DOHH2 (cell line): ENCODE results near the gene ABCG8.

Source experiments
- H3F3A ChIP-seq: fragments of 200-600 bp; sonication (generic), shearing (Covaris generic); 2 replicates; pipeline ENCODE4 v1.6.0; 2016; ENCODE audit warnings: antibody characterized with exemption, mild to moderate bottlenecking; ENCODE audit not compliant: control insufficient read depth, insufficient read depth
- H3K27ac ChIP-seq: fragments of 200-600 bp; sonication (generic); 2 replicates; pipeline ENCODE4 v1.5.1; 2014; ENCODE audit warnings: low read depth, mild to moderate bottlenecking, low read length, moderate library complexity
- H3K27me3 ChIP-seq: fragments of 200-600 bp; sonication (generic); 2 replicates; pipeline ENCODE4 v1.6.1; 2014; ENCODE audit warnings: mild to moderate bottlenecking, low read length, mixed read lengths; ENCODE audit not compliant: control insufficient read depth
- H3K36me3 ChIP-seq: fragments of 200-600 bp; sonication (generic); 2 replicates; pipeline ENCODE4 v1.6.1; 2014; ENCODE audit warnings: mild to moderate bottlenecking, low read length, moderate library complexity, mixed read lengths; ENCODE audit not compliant: control insufficient read depth
- H3K4me1 ChIP-seq: fragments of 200-600 bp; sonication (generic); 2 replicates; pipeline ENCODE4 v1.6.1; 2014; ENCODE audit warnings: mild to moderate bottlenecking, low read length, mixed read lengths; ENCODE audit not compliant: control insufficient read depth
- H3K4me2 ChIP-seq: fragments of 200-600 bp; sonication (generic); 2 replicates; pipeline ENCODE4 v1.6.0; 2014; ENCODE audit warnings: mild to moderate bottlenecking, low read length, moderate library complexity
- H3K4me3 ChIP-seq: fragments of 200-600 bp; sonication (generic); 2 replicates; pipeline ENCODE4 v1.5.1; 2014; ENCODE audit warnings: mild to moderate bottlenecking, low read length, mixed read lengths
- H3K79me2 ChIP-seq: fragments of 200-600 bp; sonication (generic); 2 replicates; pipeline ENCODE4 v1.6.1; 2014; ENCODE audit warnings: mild to moderate bottlenecking, low read length, mixed read lengths; ENCODE audit not compliant: control insufficient read depth
- H3K9me2 ChIP-seq: fragments of 200-600 bp; sonication (generic); replicated peaks from 2 replicates; pipeline ENCODE4 v1.6.1; 2014; ENCODE audit warnings: mild to moderate bottlenecking, low read length, mixed read lengths; ENCODE audit not compliant: control insufficient read depth
- H3K9me3 ChIP-seq: fragments of 200-600 bp; sonication (generic); 2 replicates; pipeline ENCODE4 v1.6.1; 2014; ENCODE audit warnings: antibody characterized with exemption, low read length, mixed read lengths; ENCODE audit not compliant: control insufficient read depth, insufficient read depth
- H4K20me1 ChIP-seq: fragments of 200-600 bp; sonication (generic); 2 replicates; pipeline ENCODE4 v1.6.0; 2014; ENCODE audit warnings: low read depth, mild to moderate bottlenecking, antibody characterized with exemption, low read length, moderate library complexity; ENCODE audit not compliant: control insufficient read depth, insufficient read depth
- EZH2phosphoT487 ChIP-seq: fragments of 200-600 bp; sonication (generic); IDR thresholded peaks from 2 replicates; pipeline ENCODE4 v1.6.1; 2017; ENCODE audit warnings: borderline replicate concordance, mild to moderate bottlenecking, antibody characterized with exemption, low read length, moderate library complexity, mixed read lengths
- TF ChIP-seq, protein P1 (sequence below): fragments of 200-600 bp; sonication (generic); IDR thresholded peaks from one replicate; pipeline ENCODE4 v1.5.1; 2014; ENCODE audit warnings: antibody characterized with exemption, mild to moderate bottlenecking, low read depth, low read length; ENCODE audit not compliant: poor library complexity, severe bottlenecking

ABCG8 gene

DNA sequence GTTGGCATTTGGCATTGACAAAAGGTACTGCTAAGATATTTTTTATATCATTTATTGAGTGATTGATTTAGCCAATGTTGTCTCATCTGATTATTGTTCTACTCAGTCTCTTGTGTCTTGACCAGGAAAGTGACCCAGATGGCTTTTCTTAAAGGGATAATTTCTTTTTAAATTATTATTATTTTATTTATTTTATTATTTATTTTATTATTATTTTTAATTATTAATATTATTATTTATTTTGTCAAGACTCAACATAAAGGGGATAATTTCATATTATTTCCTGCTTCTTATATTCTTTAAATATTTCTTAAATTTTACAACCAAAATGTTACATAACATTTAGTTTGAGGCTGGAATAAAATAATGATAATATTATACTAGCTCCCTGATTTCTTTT is 37.9 kb upstream of the ABCG8 start:
- H3K79me2 ChIP-seq = no peaks in the 10 kb centered on the region
- H3K27me3 ChIP-seq = no peaks in the 10 kb centered on the region
- H3K4me2 ChIP-seq = no peak overlapping the region
- no peaks in the 10 kb centered on the region for H3K9me2 ChIP-seq
- H3K4me3 ChIP-seq = no peak overlapping the region
- H3K4me1 ChIP-seq = no peaks in the 10 kb centered on the region
- H3K9me3 ChIP-seq = no peaks in the 10 kb centered on the region
- H3F3A ChIP-seq = no peaks in the 10 kb centered on the region
- H3K27ac ChIP-seq = no peak overlapping the region
- TF ChIP-seq, protein P1, sequence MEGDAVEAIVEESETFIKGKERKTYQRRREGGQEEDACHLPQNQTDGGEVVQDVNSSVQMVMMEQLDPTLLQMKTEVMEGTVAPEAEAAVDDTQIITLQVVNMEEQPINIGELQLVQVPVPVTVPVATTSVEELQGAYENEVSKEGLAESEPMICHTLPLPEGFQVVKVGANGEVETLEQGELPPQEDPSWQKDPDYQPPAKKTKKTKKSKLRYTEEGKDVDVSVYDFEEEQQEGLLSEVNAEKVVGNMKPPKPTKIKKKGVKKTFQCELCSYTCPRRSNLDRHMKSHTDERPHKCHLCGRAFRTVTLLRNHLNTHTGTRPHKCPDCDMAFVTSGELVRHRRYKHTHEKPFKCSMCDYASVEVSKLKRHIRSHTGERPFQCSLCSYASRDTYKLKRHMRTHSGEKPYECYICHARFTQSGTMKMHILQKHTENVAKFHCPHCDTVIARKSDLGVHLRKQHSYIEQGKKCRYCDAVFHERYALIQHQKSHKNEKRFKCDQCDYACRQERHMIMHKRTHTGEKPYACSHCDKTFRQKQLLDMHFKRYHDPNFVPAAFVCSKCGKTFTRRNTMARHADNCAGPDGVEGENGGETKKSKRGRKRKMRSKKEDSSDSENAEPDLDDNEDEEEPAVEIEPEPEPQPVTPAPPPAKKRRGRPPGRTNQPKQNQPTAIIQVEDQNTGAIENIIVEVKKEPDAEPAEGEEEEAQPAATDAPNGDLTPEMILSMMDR = no peak
- TF ChIP-seq EZH2phosphoT487 = no peak
- no peaks in the 10 kb centered on the region for H4K20me1 ChIP-seq
- no peaks in the 10 kb centered on the region for H3K36me3 ChIP-seq

DNA sequence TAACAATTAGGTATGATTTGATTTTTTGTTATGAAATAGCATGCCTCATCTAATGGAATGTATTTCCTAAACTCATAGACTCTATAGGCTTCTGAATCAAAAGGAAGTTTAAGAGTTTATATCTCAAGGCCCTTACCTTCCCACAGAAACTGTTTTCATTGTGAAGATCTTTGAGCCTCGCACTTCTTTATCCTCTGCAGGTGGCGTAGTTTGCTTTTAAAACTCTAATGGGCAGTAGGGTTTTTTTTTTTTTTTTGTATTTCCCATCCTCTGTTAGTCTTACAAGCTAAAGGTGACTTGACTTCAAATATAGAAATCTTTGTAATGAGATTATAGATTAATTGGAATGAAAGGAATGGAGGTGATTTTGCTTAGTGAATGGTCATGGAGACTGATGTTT is 36.6 kb upstream of the ABCG8 start:
- H3K9me2 ChIP-seq = no peaks in the 10 kb centered on the region
- no peaks in the 10 kb centered on the region for H3K79me2 ChIP-seq
- H3K27me3 ChIP-seq = no peaks in the 10 kb centered on the region
- no peak overlapping the region for H3K4me3 ChIP-seq
- H3K4me1 ChIP-seq = no peaks in the 10 kb centered on the region
- no peak overlapping the region for H3K27ac ChIP-seq
- no peaks in the 10 kb centered on the region for H3F3A ChIP-seq
- no peaks in the 10 kb centered on the region for H4K20me1 ChIP-seq
- TF ChIP-seq, protein P1 = no peak
- TF ChIP-seq EZH2phosphoT487 = no peak
- H3K9me3 ChIP-seq = no peaks in the 10 kb centered on the region
- no peaks in the 10 kb centered on the region for H3K36me3 ChIP-seq
- no peak overlapping the region for H3K4me2 ChIP-seq

DNA sequence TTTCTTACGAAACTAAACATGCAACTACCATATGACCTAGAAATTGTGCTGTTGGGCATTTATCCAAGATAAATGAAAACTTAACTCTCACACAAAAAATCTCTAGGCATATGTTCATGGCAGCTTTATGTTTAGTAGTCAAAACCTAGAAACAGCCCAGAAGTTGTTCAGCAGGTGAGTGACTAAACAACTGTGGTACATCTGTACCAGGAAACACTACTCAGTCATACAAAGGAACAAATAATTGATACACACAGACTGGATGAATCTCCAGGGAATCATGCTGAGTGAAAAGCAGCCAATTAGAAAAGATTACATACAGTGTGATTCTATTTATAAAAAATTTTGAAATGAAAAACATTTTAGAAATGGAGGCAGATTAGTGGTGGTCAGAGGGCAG is 35.7 kb upstream of the ABCG8 start:
- Histone ChIP-seq H3K9me2 (no peaks in the 10 kb centered on the region), H3K9me3 (no peaks in the 10 kb centered on the region), H4K20me1 (no peaks in the 10 kb centered on the region), H3K27me3 (no peaks in the 10 kb centered on the region), H3K4me3 (no peak overlapping the region), H3K79me2 (no peaks in the 10 kb centered on the region), H3F3A (no peaks in the 10 kb centered on the region), H3K4me2 (no peak overlapping the region), H3K36me3 (no peaks in the 10 kb centered on the region), H3K27ac (no peak overlapping the region), H3K4me1 (no peaks in the 10 kb centered on the region)
- TF ChIP-seq, protein P1 = no peak
- TF ChIP-seq EZH2phosphoT487 = no peak

DNA sequence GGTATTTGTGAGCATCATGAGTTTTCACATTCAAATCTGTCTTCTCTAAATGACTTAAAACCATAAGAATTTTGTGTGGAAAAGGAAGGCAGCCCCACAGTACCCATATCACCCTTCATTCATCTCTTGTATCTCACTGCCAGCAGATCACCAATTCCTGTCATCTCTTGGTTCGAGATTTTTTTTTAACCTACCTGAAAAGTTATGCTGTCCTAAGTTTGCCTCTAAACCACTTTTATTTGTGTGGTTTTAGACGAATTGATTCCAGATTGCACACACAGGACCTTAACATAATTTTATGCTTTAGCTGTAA is 32.1 kb upstream of the ABCG8 start:
- TF ChIP-seq EZH2phosphoT487 = no peak
- TF ChIP-seq, protein P1 = no peak
- no peak overlapping the region for H3K27ac ChIP-seq

More for the DNA sequence above, 32.1 kb upstream of the ABCG8 start:
- no peaks in the 10 kb centered on the region for H3K27me3 ChIP-seq
- no peak overlapping the region for H3K4me2 ChIP-seq
- H3K9me2 ChIP-seq = no peaks in the 10 kb centered on the region
- H4K20me1 ChIP-seq = no peaks in the 10 kb centered on the region
- no peaks in the 10 kb centered on the region for H3K79me2 ChIP-seq
- no peaks in the 10 kb centered on the region for H3K9me3 ChIP-seq
- H3K4me3 ChIP-seq = no peak overlapping the region
- H3K36me3 ChIP-seq = no peaks in the 10 kb centered on the region
- no peaks in the 10 kb centered on the region for H3K4me1 ChIP-seq
- no peaks in the 10 kb centered on the region for H3F3A ChIP-seq
